Activated CD4-positive, alpha-beta T cell treated with anti-CD3 and anti-CD28 coated beads for 4 hours (primary cell): Measurements from ENCODE around the gene RHOBTB3.
A peak's percentile ranks its signal among the peaks of the same experiment; 100 is the strongest.

ENCODE experiments used
- DNase-seq, 2 donors: peaks; one replicate each; pipeline ENCODE4 v3.0.0-alpha.2; 2020

Gene RHOBTB3

DNA sequence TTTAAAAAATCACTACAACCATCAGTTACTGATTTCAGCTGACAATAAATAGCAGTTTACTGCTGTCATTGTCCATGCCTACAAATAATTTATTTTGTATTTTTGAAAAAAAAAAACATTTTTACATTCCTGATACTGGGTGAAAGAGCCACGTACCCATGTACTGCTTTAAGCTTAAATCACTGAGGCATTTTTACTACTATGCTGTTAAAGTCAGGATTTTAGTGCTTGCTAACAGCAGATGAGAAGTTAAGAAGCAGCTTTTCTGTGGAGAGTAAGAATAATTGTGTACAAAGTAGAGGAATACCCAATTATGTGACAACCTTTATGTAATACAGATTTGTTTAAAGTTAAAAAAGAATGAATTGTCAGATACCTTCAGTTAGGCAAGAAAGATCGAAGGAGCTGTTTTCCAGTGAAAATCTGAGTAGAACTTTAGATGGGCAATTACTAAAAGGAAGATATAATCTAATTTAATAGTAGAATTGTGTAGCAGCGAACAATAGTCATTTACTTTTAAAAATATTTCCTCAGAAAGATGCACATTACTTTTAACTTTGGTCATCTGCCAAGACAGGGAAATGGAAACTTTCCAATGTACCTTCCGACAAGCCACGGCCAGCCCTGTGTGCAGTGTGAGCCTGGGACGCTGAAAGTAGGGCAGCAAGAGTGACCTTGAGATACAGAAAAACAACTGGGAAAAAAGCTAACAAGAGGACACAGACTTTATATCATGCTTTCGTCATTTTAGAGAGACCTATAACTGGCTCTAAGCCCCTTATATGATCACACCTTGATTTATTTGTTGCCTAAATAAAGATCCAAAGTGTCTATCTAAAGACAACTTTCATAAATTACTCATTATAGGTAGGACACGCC, 39.9 kb downstream of the RHOBTB3 start:
- no peak for DNase-seq

DNA sequence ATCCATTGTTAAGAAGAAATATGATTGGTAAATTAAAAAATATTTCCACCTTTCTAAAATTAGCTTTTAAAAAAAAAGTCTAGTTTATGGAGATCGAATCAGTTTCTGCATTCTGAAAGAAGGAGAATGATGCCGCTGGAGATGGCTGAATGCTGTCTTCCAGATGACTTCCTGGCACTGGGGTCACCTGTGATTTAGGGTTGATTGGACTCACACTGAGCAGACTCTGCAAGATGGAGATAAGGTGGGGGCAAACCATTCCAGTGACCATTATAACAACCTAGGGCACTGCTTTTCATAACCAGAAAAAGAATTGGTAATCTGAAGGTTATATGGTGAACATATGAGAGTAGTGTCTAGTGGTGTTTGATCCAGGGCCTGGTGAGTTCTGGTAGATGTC, 40.8 kb downstream of the RHOBTB3 start:
- no peak for DNase-seq

DNA sequence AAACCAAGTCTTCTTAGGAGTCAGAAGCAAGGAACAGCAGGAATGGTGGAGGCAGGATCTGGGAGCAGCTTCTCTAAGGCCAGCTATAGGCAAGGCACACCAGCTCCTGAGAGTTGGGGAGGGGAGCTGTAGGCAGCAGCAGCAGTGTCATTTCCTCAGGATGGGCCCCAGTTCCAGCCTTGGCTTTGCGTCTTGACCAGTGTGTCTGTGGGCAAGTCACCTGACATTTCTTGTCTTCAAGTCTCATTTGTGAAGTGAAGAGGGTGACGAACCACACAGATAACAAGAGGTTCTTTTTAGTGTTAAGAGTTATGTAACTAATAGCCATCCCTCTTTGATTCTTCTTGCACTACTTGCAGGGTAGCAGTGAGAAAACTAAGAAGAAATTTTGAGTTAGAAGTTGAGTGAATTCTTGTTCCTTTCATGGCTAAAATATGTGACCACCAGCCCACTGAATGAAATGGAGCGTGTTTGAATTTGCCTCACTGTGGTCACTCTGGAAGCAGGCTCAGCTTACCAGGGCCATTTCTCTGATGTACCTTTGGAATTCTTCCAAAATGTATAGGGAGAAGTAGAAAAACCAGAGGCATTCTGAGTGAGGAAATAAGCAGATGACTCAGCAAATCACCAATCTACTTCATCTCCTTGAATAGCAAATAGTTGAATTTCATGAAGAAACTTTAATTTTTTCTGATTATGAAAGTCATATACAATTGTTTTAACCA, 42.4 kb downstream of the RHOBTB3 start:
- DNase-seq: no peak

DNA sequence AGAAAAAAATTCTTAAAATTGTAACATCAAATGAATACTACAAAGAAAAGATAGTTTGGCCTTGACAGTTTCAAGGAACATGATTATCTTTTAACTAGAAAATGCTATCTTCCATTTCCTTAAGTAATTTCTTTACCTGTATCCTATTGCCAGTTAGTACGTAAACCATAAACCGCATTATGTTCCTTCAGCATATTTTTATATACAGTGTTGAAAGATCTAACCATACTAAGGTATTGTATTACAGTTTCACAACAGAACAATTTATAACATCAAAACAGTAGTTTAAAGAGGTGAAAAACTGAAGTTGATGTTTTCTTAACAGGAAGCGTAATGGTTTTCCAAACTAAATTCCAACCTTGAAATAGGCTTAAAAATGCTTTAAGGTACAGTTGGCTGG, 46.3 kb downstream of the RHOBTB3 start:
- DNase-seq: no peak

DNA sequence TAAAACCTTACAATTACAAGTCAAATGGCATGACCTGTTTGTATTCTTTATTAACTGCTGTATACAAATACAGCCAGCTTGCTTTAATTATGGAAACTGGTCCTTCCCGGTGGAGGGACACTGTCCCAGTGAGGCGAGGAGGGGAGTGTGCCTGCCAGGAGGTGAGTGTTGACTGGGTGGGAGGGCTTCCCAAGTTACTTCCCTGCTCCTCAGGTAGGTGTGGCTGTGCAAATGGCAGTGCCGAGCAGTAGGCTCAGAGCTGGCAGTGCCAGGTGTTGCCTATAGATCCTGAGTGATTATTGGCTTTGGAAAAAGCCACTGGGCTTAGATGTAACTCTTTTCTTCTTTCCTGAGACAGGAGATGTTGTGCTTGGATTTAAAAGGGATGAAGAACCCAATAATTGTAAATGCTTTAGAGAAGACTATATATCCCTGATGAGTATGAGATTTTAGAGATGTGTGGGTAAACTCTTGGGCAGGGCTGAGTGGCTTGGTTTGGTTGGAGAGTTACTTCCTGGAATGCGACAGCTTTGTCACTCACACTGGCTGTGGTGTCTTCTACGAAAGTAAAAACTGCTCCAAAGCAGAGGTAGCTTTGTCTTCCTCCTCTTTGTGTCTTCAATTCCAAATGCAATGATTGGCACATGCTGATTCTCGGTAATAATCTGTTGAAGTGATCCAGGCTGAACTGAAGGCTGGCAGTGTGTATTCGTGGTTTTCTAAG, 47.7 kb downstream of the RHOBTB3 start:
- DNase-seq: no peak

DNA sequence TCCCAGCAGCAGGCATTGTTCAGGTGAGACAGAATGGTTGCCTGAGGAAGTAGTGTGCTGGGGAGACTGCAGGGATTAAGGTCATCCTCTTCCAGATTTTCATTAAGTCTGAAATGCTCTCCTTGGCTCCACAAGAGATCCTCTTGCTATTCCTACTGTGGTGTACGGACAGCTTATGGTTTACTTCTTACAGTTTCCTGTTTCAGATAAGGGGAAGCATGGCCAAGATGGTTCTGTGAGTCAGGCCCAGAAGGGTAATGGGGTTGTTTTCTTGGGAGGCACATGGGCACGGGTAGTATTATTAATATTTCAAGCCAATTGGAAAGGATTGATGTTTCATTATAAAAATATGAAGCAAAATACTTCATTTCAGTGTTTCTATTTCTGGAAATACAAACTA, 48.5 kb downstream of the RHOBTB3 start:
- no peak for DNase-seq

DNA sequence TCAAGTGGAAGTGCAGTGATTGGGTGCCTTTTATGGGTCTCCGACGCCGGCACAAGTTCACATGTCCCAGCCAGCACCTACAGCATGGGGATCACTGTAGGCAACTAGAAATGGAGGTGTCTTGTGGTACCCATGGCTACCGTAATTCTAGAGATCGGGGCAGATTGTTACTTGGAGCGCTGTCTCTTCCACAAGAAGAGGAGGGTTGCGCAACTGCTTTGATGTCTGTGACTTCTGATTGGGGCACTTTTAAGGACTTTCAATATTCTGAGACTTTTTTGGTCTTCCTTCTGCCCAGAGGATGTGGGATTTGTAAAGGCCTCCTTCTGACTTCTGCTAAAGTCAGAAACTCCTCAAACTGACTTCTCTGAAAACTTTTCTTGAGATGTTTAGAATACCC, 49.5 kb downstream of the RHOBTB3 start:
- no peak for DNase-seq

DNA sequence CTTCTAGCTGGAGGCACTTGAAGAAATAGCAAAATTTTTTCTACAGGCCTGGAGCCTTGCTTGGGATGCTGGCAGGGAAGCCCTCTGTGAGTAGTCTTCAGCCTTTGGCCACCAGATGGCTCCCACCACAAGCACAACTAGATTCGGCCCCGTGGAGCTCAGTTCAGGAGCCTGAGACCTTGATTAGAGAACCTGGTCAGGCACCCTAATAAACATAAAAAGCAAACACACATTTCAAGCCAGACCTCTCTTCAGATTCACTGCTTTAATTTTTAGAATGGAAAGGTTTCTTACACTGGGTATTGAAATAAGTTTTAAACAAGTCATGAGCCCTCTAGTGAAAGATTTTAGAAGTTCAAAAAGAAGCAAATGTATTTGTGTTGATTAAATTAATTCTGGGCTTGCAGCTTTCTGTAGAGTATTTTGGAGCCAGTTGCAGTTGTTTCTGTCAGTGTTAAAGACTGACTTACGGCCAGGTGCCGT, 50.0 kb downstream of the RHOBTB3 start:
- DNase-seq: peak; percentile 72 to 76

DNA sequence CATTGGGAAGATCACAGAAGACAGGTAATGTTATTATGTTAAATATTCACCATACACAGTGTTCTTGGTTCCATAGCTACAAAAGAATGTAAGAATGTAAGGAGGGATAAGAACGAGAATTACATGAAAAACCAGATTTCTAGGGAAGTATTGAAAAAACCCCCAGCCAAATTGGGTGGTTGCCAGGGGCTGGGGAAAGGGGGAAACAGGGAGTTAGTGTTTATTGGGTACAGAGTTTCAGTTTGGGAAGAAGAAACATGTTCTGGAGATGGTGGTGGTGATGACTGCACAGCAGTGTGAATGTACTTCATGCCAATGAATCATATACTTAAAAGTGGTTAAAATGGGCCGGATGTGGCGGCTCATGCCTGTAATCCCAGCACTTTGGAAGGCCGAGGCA, 51.0 kb downstream of the RHOBTB3 start:
- no peak for DNase-seq

DNA sequence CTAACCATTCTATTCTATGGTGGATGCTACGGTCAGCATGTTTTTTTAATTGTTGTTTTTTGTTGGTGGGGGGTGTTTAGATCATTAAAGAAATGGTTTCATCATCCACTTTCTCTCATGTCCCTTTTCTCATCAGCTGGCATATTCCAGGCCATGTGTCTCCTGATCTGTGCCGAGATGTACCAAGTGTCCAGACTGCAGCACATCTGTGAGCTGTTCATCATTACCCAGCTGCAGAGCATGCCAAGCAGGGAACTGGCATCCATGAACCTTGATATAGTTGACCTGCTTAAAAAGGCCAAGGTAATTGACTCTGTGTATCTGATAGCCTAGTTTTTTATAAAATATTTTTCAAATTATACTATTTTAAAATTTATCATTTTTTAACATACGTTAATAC, 52.5 kb downstream of the RHOBTB3 start:
- no peak for DNase-seq

DNA sequence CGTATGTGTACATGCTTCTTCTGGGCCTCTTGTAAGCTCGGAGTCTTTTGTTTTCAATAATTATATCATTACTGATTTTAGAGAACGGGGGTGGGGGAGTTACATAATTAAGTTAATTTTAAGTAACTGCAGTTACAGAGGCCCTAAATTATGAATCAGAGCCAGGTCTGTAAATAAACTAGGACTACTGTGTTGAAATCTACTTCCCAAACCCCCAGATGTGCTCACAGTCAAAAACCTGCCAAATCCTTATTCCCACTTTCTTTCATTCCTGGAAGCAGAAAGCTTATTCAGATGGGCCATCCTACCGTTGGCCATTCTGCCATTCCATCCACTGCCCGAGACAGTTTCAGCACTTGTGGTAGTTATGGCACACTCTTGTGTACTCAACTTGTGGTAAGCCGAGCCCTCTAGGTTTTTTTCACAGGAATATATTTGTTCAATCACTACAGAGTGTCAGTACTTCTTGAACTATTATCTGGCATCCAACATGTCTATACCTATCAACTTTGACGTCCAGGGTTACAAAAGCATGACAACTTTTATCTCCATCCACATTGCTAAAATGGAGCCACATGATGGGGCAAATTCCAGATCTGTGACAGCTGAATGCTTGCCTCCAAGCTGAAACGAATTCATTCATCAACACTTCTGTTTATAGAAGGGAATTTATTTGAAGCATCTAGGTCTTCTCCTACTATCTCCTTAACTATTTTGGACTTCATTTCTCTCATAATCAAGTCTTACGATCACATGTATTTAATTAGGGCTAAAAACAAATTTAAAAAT, 53.6 kb downstream of the RHOBTB3 start:
- no peak for DNase-seq

DNA sequence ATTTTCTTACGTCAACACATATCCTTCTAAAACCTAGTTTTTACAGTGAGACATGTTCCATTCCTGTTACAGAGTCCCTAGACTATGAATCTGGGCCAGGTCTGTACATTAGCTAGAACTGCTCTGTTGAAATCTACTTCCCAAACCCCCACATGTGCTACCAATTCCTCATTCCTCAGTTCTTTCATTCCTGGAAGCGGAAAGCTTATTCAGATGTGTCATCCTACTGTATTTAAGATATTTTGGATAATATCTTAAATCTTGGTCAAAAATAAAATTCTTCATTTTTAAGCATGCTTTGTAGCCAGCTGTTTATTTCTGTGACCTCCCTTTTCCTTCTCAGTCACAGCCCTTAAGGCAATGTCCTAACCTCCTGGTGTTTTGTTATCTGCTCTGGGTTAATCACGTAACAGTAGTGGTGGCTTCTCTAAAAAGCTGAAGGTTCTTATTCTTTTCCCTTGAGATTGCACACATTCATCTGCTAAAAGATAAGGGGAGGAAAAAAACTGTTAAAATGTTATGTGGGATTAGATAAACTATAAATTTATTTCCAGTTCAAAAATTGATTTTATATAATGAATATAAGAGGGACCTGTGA, 55.8 kb downstream of the RHOBTB3 start:
- DNase-seq: no peak

DNA sequence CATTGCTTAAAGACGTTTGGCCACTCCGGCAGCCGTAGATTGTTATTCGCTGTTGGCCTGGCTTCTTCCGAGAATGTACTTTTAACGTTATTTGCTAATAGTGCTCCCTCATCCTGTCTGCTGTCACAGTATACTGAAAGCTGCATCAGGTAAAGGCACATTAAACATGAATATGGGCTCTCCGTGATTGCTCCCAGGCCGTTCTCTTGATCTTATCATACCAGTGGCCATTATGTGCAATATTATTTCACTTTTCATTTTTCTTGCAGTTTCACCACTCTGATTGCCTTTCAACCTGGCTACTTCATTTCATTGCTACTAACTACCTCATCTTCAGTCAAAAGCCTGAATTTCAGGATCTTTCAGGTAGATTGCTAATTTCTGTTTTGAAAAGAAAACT, 57.4 kb downstream of the RHOBTB3 start:
- no peak for DNase-seq

DNA sequence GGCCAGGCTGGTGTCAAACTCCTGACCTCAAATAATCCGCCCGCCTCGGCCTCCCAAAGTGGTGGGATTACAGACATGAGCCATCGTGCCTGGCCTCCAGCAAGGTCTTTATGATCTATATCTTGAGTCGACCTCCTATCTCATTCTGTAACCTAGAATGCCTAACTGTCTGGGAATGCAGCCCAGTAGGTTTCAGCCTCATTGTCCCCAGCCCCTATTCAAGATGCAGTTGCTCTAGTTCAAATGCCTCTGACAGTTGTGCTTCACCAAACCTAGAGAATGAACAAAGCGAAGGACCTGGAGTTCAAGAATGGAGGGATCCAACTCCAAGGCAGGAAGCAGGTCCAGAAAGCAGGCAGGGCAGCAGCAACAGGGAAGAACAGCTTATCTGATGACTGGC, 60.6 kb downstream of the RHOBTB3 start:
- DNase-seq: no peak

DNA sequence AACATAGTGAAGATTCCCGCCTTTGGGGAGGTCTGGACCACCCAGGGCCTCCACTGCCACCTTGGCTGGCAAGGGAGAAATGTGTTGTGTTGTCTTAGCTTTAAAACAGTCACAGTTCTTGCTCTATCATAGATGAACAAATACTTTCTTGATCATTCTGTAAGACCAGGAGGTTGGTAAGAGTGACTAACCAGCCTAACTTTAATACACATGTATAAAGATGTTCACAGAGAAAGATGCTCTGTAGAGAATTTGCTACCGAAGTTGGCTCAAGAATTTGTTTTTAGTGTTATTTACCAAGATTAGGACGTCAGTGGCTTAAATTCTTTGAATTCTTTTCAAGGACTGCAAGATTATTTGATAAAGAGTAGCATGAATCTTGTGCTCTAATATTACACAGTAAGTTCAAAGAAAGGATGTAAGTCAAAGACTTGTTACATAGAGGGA, 63.0 kb downstream of the RHOBTB3 start:
- no peak for DNase-seq

DNA sequence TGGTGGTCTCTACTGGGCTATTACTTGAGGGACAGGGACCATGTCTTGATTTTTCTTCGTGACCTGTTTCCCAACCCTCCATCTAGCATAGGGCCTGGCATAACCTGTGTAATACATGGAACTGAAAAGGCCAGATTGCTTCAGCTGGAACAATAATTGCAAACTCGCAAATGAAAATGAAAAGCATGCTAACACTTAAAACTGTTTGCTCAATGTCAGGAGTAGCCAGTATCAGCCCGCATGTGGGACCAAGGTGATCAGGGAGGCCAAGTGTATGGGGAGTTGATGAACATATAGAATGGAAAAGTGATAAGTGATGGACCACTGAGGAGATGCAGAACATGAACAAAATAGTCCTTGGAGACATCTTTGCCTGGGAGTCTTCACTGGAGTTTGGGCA, 66.2 kb downstream of the RHOBTB3 start:
- DNase-seq: no peak

DNA sequence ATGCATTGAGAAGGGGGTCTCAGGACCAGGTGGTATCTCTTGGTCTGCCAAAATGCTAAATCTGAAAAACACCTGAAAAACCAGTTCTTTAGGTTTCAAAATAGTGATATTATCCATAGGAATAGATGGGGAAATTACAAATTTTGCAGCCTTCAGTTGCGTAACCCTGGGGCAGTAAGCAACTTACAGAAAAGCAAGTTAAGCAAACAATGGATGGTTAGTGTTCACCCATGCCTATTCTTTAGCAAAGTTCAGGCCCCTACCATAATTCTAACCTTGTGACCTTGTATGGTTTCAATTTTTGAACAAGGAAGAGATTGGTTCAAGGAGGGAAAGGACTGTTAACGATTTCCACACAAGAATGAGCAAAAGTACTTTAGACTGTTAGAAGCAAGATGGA, 66.9 kb downstream of the RHOBTB3 start:
- no peak for DNase-seq

DNA sequence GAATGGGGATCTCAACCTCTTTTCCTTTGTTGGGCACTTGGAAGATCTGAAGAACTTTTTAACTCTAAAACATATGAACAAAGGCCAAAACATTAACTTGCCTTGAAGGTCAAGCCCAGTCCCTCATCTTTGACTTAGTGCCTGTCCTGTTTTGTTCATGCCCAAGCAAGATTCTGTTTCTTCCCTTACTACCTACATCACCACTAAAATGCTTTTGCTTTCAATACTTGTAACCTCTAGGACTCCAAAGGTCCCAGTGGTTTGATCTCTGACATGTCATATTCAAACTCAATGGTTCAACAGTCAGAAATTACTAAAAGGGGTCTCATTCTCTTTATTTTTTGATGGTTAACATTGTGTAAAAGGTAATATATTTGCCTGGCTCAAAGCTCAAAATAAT, 67.4 kb downstream of the RHOBTB3 start:
- DNase-seq: no peak

DNA sequence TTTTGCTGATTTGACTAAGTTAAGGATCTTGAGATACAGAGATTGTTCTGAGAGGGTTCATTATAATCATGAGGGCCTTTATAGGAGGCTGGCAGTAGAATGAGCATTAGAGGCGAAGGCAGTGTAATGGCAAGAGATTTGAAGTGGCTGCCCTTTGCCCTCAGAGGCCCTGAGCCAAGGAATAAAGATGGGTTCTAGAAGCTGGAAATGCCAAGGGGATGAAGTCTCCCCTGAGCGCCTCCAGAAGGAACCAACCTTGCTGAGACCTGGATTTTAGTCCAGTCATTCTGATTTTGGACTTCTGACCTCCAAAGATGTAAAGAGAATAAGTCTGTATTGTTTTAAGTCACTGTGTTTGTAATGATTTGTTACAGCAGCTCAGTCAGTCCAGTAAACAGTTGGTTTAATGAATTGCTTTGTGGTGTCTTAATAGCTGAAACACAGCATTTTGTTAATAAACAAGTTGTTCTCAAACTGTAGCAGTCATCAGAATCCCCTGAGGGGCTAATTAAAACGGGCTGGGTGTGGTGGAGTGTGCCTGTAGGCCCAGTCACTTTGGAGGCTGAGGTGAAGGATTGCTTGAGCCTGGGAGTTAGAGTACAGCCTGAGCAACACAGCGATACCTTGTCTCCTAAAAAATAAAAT, 68.2 kb downstream of the RHOBTB3 start:
- no peak for DNase-seq

DNA sequence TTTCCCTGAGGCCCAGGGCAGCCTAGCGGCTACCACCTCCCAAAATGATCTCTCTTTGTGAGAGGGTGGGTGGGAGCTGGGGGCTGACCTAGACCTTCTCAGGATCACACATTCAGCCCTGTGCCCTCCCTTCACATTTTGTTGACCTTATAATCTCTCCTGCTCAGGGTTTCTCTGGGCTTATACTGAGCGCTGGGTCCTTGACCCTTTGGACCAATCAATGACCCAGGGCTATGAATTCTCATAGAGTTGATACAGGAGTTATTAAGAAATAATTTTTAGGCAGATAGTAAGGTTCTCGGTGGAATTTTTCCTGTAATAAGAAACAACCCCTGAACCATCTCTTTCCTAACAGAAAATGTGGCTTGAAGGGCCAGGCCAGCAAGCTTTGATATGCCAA, 69.4 kb downstream of the RHOBTB3 start:
- DNase-seq: no peak

DNA sequence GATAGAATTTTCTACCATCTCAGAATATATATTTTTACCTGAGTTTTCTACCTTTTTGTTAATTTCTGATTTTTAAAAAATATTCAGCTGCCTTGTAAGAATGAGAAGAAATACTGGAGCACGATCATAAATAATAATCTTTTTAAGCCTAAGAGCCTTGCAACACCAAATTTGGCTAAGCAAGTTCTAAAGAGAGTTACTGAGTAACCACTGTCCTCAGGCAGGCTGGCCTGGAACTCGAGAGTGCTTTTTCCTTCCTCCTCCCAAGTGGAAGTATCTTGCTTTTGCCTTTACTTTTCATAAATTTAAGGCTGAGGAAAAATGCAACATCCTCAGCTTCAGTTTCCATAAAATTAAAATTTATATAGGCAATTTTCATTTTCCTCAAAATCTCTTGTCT, 70.4 kb downstream of the RHOBTB3 start:
- no peak for DNase-seq

DNA sequence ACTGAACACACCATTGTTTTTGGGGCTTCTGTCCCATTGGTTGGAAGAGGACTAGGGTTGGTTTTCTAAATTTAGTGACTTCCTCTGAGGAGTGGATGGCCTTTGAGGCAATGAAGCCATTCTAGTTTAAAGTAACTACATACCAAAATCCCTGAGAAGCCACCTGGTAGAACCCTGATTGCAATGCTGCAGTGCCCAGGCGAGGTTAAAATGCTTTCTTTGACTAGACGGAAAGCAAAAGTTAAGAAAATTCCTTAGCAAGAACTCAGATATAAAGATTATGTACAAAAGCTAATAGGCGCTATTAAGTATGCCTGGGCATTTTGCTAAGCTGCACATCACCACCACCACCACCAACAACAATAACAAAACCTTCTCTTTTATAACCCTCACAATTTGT, 70.8 kb downstream of the RHOBTB3 start:
- no peak for DNase-seq
